Gastrocnemius medialis (tissue), 4 donors: ENCODE data around the gene CHMP5.

ENCODE experiments used
- POLR2A ChIP-seq, 2 donors: fragments of 450-650 bp; IDR thresholded peaks; one replicate each; pipeline ENCODE4 v1.6.1; 2017; ENCODE audit warnings: antibody characterized with exemption in 2 of 2, mild to moderate bottlenecking in 2 of 2, moderate library complexity in 2 of 2
- TF ChIP-seq, protein P1 (sequence below), 5 experiments: fragments of 450-650 bp in 3 of 5; fragments of 200-600 bp in 2 of 5; sonication (generic) in 2 of 5; IDR thresholded peaks in 4 of 5; conservative IDR thresholded peaks in 1 of 5; 1 replicate in 4 of 5; 2 replicates in 1 of 5; pipeline ENCODE4 v1.5.1; 2016 to 2019; ENCODE audit warnings: antibody characterized with exemption in 5 of 5, mild to moderate bottlenecking in 3 of 5, moderate library complexity in 3 of 5

DNA sequence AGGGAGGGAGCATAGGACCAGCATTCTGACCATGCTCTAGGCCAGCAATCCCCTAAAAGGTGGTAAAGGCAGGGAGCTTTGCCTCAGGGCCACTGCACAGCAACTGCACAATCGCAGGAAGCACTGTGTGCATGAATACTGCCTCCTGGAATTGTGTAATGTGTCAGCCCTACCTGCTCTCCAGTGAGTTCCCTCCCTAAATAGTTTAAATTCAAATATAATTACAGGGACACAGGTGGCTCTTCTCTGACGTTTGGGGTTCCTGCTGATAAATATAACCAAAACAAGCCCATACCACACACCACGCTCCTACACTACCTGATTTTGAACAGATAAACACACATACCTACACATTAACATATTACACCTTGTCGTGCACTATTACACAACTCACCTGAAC lies 9.4 kb upstream of the CHMP5 start:
- TF ChIP-seq, protein P1, sequence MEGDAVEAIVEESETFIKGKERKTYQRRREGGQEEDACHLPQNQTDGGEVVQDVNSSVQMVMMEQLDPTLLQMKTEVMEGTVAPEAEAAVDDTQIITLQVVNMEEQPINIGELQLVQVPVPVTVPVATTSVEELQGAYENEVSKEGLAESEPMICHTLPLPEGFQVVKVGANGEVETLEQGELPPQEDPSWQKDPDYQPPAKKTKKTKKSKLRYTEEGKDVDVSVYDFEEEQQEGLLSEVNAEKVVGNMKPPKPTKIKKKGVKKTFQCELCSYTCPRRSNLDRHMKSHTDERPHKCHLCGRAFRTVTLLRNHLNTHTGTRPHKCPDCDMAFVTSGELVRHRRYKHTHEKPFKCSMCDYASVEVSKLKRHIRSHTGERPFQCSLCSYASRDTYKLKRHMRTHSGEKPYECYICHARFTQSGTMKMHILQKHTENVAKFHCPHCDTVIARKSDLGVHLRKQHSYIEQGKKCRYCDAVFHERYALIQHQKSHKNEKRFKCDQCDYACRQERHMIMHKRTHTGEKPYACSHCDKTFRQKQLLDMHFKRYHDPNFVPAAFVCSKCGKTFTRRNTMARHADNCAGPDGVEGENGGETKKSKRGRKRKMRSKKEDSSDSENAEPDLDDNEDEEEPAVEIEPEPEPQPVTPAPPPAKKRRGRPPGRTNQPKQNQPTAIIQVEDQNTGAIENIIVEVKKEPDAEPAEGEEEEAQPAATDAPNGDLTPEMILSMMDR (IDR thresholded peaks at IDR 0.05 in 4 of 5, conservative IDR thresholded peaks at IDR 0.05 in 1 of 5) = no peak
- TF ChIP-seq POLR2A (IDR thresholded peaks at IDR 0.05) = no peak
